ENCODE results near the gene IP6K3. TPM values are rescaled to one million over a fixed set of nuclear protein-coding genes. Genes with fewer than 3 reads are reported as not detected.

IP6K3 gene
- polyA plus RNA-seq, 1 experiment: 0.75 TPM

GRCh38 chr6:33692078-33692759 is 54.5 kb downstream of the IP6K3 start:
- TF ChIP-seq, protein P1, sequence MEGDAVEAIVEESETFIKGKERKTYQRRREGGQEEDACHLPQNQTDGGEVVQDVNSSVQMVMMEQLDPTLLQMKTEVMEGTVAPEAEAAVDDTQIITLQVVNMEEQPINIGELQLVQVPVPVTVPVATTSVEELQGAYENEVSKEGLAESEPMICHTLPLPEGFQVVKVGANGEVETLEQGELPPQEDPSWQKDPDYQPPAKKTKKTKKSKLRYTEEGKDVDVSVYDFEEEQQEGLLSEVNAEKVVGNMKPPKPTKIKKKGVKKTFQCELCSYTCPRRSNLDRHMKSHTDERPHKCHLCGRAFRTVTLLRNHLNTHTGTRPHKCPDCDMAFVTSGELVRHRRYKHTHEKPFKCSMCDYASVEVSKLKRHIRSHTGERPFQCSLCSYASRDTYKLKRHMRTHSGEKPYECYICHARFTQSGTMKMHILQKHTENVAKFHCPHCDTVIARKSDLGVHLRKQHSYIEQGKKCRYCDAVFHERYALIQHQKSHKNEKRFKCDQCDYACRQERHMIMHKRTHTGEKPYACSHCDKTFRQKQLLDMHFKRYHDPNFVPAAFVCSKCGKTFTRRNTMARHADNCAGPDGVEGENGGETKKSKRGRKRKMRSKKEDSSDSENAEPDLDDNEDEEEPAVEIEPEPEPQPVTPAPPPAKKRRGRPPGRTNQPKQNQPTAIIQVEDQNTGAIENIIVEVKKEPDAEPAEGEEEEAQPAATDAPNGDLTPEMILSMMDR (IDR thresholded peaks at IDR 0.05; ENCODE audit: insufficient read depth, low read depth, low read length): no peak
- Histone ChIP-seq H3K36me3 (ENCODE audit: control insufficient read depth, insufficient read depth, low read length) (peaks cover 27% of the 10 kb centered on the region), H3K27me3 (ENCODE audit: control insufficient read depth, insufficient read depth, low read length) (no peaks in the 10 kb centered on the region), H3K4me3 (ENCODE audit: low read depth, low read length) (no peak overlapping the region)
- CTCF ChIA-PET: interaction anchor here (0.6 to 3.5 kb wide), 5 partner anchors 8 to 102 kb away, joined by 3 to 15 read pairs (median 10); no protein-coding TSS in a partner anchor
- DNase-seq (ENCODE audit: low read depth): no peak
- POLR2A ChIA-PET: no interaction called here

- TF ChIP-seq, protein P1 (IDR thresholded peaks at IDR 0.05; ENCODE audit: insufficient read depth, low read depth, low read length): no peak
- H3K36me3 ChIP-seq (ENCODE audit: control insufficient read depth, insufficient read depth, low read length): peaks cover 31% of the 10 kb centered on the region
- ChIA-PET POLR2A (no interaction called here), CTCF (interaction anchor here (1.2 to 2.8 kb wide), 2 partner anchors 9 to 11 kb away, joined by 3 to 12 read pairs; no protein-coding TSS in a partner anchor)
- DNase-seq (ENCODE audit: low read depth): no peak
- H3K27me3 ChIP-seq (ENCODE audit: control insufficient read depth, insufficient read depth, low read length): no peaks in the 10 kb centered on the region
- no peak overlapping the region for H3K4me3 ChIP-seq (ENCODE audit: low read depth, low read length)
Measured at GRCh38 chr6:33691456-33692077, 55.1 kb downstream of the IP6K3 start.

GRCh38 chr6:33690766-33691165 is 55.9 kb downstream of the IP6K3 start:
- TF ChIP-seq, protein P1 (IDR thresholded peaks at IDR 0.05; ENCODE audit: insufficient read depth, low read depth, low read length): no peak
- CTCF ChIA-PET: interaction anchor here (0.9 to 2.7 kb wide), 4 partner anchors 9 to 105 kb away, joined by 3 to 13 read pairs (median 8); no protein-coding TSS in a partner anchor
- Histone ChIP-seq H3K27me3 (ENCODE audit: control insufficient read depth, insufficient read depth, low read length) (no peaks in the 10 kb centered on the region), H3K36me3 (ENCODE audit: control insufficient read depth, insufficient read depth, low read length) (peaks cover 39% of the 10 kb centered on the region), H3K4me3 (ENCODE audit: low read depth, low read length) (no peak overlapping the region)
- POLR2A ChIA-PET: no interaction called here
- no peak for DNase-seq (ENCODE audit: low read depth)

DNA sequence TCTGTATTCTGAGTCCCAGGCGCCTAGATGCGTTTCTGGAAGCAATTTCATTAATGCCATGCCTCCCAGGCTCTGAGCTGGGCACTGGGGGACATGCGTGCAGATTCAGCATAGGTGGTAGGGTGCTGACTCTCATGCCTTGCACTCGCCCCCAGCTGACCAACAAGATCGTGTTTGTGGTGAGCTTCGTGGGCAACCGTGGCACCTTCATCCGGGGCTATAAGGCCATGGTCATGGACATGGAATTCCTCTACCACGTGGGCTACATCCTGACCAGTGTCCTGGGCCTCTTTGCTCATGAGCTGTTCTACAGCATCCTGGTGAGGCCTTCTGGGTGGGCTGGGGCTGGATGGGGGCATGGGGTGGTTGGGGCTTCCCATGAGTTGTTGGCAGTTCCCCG is 56.8 kb downstream of the IP6K3 start:
- Histone ChIP-seq H3K4me3 (ENCODE audit: low read depth, low read length) (no peak overlapping the region), H3K27me3 (ENCODE audit: control insufficient read depth, insufficient read depth, low read length) (no peaks in the 10 kb centered on the region), H3K36me3 (ENCODE audit: control insufficient read depth, insufficient read depth, low read length) (peaks cover 44% of the 10 kb centered on the region)
- no peak for DNase-seq (ENCODE audit: low read depth)
- TF ChIP-seq, protein P1 (IDR thresholded peaks at IDR 0.05; ENCODE audit: insufficient read depth, low read depth, low read length): no peak
- POLR2A ChIA-PET: no interaction called here
- CTCF ChIA-PET: interaction anchor here (0.9 to 2.7 kb wide), 5 partner anchors 8 to 105 kb away, joined by 3 to 13 read pairs (median 4); no protein-coding TSS in a partner anchor

- no peak for DNase-seq (ENCODE audit: low read depth)
- no peaks in the 10 kb centered on the region for H3K27me3 ChIP-seq (ENCODE audit: control insufficient read depth, insufficient read depth, low read length)
- TF ChIP-seq, protein P1 (IDR thresholded peaks at IDR 0.05; ENCODE audit: insufficient read depth, low read depth, low read length): no peak
- POLR2A ChIA-PET: no interaction called here
- H3K4me3 ChIP-seq (ENCODE audit: low read depth, low read length): no peak overlapping the region
- peaks cover 50% of the 10 kb centered on the region for H3K36me3 ChIP-seq (ENCODE audit: control insufficient read depth, insufficient read depth, low read length)
- CTCF ChIA-PET: interaction anchor here (1.0 to 2.7 kb wide), 4 partner anchors 10 to 104 kb away, joined by 4 to 13 read pairs (median 8); no protein-coding TSS in a partner anchor
Measured at GRCh38 chr6:33689148-33689494, 57.6 kb downstream of the IP6K3 start.

All from BJ (cell line).